ENCODE results near the gene MSI2. TPM values are rescaled to one million over a fixed set of nuclear protein-coding genes. Genes with fewer than 3 reads are reported as not detected.
A peak's percentile ranks its signal among the peaks of the same experiment; 100 is the strongest.

The MSI2 gene
- total RNA-seq, 1 experiment from 2014 or later = 75.0 TPM

GRCh38 chr17:57633236-57633635 is 376.9 kb downstream of the MSI2 start:
- in situ Hi-C loops (cut with HindIII; ENCODE audit: low sequenced_read_pairs) = no loop called here
- DNase-seq (ENCODE audit: low spot score) = no peak

DNA sequence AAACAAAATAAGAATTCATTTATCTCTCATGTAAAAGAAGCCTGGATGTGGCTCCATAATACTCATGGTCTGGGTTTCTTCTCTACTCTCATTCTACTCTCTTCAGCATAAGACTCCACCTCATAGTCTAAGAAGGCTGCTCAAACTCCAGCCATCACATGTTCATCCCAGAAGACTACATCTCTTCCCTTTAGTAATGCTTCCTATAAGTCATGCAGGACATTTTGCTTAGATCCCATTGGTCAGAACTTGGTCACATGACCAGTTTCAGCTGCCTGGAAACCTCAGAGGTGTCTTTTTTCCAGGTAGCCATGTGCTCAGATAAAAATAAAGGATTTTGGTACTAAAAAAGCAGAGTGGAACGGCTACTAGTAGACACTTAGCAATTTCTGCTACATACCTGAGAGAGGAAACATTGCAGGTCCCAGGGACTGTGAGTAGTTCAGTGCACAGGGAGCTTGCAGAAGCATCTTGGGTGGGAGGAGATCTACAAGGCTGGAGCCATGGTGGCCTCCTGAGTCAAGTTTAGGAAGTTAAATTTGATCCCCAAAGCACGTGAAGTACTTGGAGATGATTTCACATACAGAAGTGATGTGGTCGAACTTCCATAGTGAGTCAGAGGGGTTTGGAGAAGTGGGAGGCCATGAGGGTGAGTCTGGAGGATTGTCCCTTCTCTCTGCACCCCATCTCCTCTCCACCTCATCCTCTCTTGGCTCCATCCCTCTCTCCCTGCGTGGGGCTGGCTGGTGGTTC is 378.6 kb downstream of the MSI2 start:
- in situ Hi-C loops (cut with HindIII; ENCODE audit: low sequenced_read_pairs) = no loop called here
- DNase-seq (ENCODE audit: low spot score) = no peak

DNA sequence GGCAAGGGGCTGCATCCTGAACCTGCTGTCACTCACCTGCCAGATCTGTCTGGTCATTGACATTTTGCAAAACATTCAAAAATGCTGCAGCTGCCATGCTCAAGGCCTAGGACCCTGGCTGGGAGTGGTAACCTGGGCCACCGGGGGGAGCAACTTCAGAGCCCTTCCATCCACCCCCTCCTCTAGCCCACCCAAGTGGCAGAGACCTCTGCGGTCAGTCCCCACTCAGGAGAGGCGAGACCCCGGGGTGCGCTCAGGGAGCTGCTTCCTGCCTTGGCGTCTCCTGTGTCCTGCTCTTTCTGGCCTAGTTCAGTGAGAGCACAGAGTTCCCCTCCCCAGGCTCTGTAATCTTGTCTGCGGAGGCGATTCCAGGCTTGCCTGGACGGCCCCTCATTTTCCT is 380.0 kb downstream of the MSI2 start:
- DNase-seq (ENCODE audit: low spot score) = no peak
- in situ Hi-C loops (cut with HindIII; ENCODE audit: low sequenced_read_pairs) = no loop called here

DNA sequence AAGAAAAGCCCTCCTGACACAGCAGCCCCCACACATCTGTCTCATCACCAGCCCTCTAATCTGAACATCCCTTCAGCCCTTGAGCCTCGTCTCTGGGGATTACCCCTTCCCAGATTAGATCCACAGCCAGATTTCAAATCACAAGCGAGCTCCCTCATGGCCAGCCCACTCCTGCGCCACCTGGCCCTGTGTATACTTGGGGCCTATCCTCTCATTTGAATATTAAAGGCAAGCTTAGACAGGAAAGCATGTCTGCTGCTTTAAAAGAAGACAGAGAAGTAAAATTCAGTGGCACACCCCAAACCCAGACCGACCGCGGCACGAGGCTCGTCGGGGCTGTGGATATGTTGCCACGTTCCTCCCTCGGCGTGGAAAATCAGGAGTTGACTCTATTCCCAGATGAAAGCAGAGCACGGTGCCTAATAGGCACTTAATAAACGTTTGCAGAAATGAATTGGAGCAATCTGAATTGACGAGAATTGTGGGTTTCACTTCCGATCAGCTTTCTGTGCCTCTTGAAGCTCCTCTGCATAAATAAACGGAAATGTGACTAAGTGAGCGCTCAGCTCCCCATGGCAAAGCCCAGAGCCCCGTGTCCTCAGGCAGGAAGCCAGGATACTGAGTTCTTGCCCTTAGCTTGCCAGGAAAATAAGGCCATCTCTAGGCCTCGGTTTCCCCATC is 380.8 kb downstream of the MSI2 start:
- in situ Hi-C loops (cut with HindIII; ENCODE audit: low sequenced_read_pairs) = no loop called here
- no peak for DNase-seq (ENCODE audit: low spot score)

- in situ Hi-C loops (cut with HindIII; ENCODE audit: low sequenced_read_pairs) = no loop called here
- no peak for DNase-seq (ENCODE audit: low spot score)
Measured at GRCh38 chr17:57637666-57638010, 381.3 kb downstream of the MSI2 start.

- no peak for DNase-seq (ENCODE audit: low spot score)
- in situ Hi-C loops (cut with HindIII; ENCODE audit: low sequenced_read_pairs) = no loop called here
Measured at GRCh38 chr17:57638284-57638683, 382.0 kb downstream of the MSI2 start.

DNA sequence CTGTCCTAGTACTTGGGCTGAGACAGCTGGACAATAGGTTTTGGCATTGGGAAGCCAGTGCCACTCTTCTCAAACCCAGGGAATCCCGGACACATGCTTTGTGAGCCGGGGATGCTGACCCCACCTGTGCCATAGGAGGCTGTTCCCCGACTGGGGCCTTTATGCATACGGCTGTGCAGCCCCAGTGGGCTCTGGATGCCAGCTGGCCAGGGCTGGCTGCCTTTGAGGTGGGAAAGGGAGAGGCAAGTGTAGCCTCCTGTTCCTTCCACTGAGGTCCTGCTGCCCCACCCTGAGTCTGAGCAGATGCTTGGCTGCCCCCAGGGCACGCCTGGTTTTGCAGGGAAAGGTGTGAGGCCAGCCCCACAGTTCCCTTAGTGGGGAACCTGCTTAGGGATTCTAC is 383.1 kb downstream of the MSI2 start:
- no peak for DNase-seq (ENCODE audit: low spot score)
- in situ Hi-C loops (cut with HindIII; ENCODE audit: low sequenced_read_pairs) = no loop called here

- no peak for DNase-seq (ENCODE audit: low spot score)
- in situ Hi-C loops (cut with HindIII; ENCODE audit: low sequenced_read_pairs) = no loop called here
Measured at GRCh38 chr17:57640079-57640478, 383.8 kb downstream of the MSI2 start.

DNA sequence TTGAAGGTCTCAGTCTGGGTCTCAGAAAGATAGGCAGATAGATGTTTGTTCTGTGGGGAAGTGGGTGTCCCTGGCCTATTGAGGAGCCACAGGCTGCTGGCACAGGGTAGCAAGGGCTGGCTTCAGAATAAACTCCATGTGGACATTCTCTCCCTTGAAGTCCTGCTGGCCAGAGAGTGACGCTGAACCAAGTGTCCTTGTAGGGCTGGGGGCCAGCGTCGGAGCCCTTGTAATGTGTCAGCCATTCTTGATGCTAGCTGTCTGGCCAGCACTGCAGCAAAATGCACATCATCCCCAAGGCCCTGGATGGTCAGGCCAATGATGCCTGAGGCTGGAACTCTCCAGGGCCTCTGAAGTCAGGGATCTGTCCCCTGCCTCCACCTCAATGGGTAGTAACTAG is 385.4 kb downstream of the MSI2 start:
- in situ Hi-C loops (cut with HindIII; ENCODE audit: low sequenced_read_pairs) = no loop called here

DNA sequence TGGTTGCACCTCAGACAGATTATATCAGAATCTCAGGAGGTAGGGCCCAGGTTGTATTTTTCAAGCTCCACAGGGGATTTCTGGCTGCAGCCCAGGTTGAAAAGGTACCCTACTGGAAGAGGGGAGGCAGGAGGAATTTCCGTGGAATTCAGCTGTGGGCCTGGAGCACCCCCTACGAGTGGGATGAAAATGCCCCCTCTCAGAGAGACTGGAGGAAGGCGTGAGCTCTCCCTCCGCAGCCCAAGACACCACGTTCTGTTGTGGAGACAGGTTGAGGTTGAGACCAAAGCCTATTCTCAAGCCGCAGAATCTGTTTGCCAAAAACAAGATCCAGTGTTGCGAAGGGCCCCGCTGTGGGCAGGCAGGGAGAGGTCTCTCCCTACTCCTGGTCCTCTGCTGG is 386.7 kb downstream of the MSI2 start:
- in situ Hi-C loops (cut with HindIII; ENCODE audit: low sequenced_read_pairs) = no loop called here
- DNase-seq (ENCODE audit: low spot score) = no peak

More for the DNA sequence above, 385.4 kb downstream of the MSI2 start:
- DNase-seq (ENCODE audit: low spot score) = no peak

DNA sequence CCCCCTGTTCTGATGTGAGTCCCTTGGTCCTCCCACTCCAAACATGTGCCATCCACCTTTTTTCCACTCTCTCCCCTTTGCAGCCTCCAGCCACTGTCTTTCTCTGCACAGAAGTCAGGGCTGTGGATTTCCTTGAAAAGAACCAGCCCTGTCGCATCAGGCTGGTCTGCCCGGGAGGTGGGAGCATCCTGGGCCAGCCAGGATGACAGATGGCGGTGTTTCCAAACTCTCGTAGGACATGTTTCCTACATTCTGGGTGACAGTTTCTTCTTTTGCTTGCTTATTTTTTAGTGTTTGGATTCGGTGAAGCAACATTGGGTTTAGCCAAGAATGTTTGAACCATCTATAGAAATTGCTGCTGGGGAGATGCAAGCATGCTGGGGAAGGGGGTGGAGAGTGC is 388.0 kb downstream of the MSI2 start:
- peak; percentile 77 for DNase-seq (ENCODE audit: low spot score)
- in situ Hi-C loops (cut with HindIII; ENCODE audit: low sequenced_read_pairs) = no loop called here

- in situ Hi-C loops (cut with HindIII; ENCODE audit: low sequenced_read_pairs) = no loop called here
- DNase-seq (ENCODE audit: low spot score) = no peak
Measured at GRCh38 chr17:57645950-57646665, 389.8 kb downstream of the MSI2 start.

- in situ Hi-C loops (cut with HindIII; ENCODE audit: low sequenced_read_pairs) = no loop called here
Measured at GRCh38 chr17:57648720-57649119, 392.4 kb downstream of the MSI2 start.

DNA sequence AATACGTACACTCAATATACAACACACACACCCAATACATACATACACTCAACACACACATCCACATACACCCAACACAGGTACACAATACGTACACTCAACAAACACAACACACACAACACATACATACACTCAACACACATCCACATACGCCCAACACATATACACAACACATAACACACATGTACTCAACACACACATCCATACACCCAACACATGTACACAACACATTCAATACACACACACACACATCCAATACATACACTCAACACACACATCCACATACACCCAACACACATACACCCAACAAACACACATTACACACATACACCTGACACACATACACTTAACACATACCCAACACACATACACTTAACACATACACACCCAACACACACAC is 392.9 kb downstream of the MSI2 start:
- DNase-seq (ENCODE audit: low spot score) = no peak
- in situ Hi-C loops (cut with HindIII; ENCODE audit: low sequenced_read_pairs) = no loop called here

More at GRCh38 chr17:57648720-57649119, 392.4 kb downstream of the MSI2 start:
- no peak for DNase-seq (ENCODE audit: low spot score)

DNA sequence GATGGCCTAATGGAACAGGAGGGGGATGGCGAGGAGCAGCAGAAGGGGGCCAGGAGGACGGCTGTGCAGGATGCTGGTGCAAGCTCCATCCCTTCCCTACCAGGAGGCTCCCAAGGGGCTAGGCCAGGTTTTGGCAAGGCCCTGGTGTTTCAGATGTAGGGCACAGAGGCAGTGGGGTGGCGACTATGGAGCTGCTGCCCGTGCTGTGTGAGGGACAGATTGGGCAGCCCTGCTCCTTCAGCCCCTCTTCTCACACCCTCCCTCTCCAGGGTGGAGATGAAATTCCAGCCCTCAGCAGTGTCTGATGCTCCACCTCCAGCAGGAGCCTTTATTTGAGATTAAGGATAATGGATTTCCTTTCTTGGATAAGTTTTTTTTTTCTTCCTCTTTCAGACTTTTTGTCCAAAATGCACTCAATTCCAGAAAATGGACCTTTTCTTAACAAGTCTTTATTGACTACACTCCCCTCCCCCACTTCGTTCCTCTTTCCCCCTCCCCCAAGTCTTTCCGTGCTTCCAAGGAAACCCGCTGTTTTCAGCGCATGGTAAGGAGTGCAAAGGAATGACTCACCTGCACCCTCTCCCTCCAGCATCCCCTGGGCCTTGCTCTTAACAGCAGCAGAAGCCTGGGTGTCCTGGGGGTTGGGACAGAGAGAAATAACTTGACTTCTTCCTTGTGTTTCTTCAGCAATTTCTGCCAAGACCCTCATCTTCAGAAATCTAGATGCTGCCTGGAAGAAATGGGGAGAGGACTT is 393.6 kb downstream of the MSI2 start:
- in situ Hi-C loops (cut with HindIII; ENCODE audit: low sequenced_read_pairs) = no loop called here
- DNase-seq (ENCODE audit: low spot score) = no peak

DNA sequence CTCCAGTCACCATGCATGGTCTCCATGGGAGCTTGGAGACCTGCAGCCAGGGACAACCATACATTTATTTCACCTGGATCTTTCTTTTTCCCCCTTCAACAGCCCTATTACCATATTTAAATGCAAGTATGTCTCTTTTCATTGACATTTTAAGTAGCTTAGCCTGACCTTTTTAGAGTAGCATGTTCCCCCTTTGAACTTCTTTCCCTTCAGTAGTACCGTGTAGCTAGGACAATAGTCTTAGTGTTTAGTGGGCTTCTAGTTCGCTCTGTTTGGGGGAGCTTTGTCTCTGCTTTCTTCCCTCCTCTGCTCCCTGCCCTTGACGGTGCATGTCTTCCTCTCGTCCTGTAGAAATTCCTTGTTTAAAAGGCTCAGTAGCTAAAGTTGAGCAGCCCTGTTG is 394.2 kb downstream of the MSI2 start:
- in situ Hi-C loops (cut with HindIII; ENCODE audit: low sequenced_read_pairs) = no loop called here
- no peak for DNase-seq (ENCODE audit: low spot score)

- in situ Hi-C loops (cut with HindIII; ENCODE audit: low sequenced_read_pairs) = no loop called here
- no peak for DNase-seq (ENCODE audit: low spot score)
Measured at GRCh38 chr17:57651451-57651850, 395.1 kb downstream of the MSI2 start.

DNA sequence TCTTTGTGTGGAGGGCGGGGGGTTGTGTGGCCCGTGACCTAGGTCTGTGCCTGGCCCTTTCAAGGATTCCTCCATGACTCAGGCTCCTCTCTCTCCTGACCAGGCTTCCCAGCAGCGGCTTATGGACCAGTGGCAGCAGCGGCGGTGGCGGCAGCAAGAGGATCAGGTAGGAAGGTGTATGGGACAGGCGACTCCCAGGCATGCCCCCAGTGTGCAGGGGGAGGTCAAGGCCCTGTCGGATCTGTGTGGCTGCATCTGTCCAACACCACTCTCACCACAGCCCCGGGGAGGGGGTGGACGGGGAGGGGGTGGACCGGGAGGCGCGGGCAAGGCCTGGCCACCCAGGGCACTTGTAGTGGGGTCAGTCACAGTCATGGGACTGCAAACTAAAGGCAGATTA is 395.7 kb downstream of the MSI2 start:
- in situ Hi-C loops (cut with HindIII; ENCODE audit: low sequenced_read_pairs) = no loop called here
- DNase-seq (ENCODE audit: low spot score) = no peak

DNA sequence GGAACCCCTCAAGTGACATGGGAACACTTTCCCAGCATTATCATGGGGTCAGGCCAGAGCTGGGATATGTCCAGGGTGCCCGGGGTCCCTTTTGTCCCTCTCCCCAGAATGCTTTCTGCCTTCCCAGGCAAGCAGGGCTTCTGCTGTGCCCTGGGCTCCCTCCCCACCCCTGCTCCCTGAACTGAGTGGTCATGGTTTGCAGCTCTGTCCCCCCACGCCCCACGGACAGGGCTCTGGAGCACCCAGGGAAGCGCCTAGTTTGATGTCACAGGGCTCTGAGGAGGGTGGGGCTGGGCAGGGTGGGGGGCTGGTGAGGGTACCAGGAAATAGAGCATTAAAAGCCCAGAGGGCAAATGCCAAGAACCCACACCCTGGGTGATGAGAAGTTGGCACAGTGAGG is 396.5 kb downstream of the MSI2 start:
- no peak for DNase-seq (ENCODE audit: low spot score)
- in situ Hi-C loops (cut with HindIII; ENCODE audit: low sequenced_read_pairs) = no loop called here

GRCh38 chr17:57653279-57653678 is 397.0 kb downstream of the MSI2 start:
- no peak for DNase-seq (ENCODE audit: low spot score)

More at GRCh38 chr17:57653279-57653678, 397.0 kb downstream of the MSI2 start:
- in situ Hi-C loops (cut with HindIII; ENCODE audit: low sequenced_read_pairs) = no loop called here
